GM12864 (cell line): ENCODE data around the gene ALOX15B.

ENCODE experiments used
- DNase-seq: peaks from one replicate; pipeline ENCODE4 v3.0.0-alpha.2; 2011; ENCODE audit warnings: low read depth
- H3K4me3 ChIP-seq: 2 replicates; pipeline ENCODE4 v1.5.1; 2011; ENCODE audit warnings: mild to moderate bottlenecking, low read depth, low read length, control low read depth
- TF ChIP-seq, protein P1 (sequence below): IDR thresholded peaks from 2 replicates; pipeline ENCODE4 v1.5.1; 2011; ENCODE audit warnings: low read depth, mild to moderate bottlenecking, moderate library complexity, low read length, control low read depth, inconsistent platforms; ENCODE audit errors: missing control alignments

ALOX15B gene

DNA sequence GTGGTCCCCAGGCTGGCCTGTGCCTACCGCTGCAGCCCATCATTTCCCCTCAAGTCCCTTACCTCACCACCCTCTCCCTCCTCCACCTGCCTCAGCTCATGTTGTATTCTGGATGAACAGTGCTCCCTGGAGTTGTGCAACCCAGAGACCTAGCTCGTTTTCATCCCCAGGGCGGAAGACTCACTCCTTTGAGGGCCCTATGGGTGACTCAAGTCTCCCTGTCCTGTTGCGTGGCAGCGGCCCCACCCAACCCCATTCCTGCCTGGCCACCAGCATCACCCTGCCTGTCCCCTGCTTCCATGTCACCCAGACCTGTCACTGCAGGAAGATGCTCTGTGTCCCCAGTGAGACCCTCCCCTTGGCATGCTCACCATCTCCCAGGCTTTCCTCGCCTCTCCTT lies 45.4 kb downstream of the ALOX15B start:
- DNase-seq = no peak
- TF ChIP-seq, protein P1, sequence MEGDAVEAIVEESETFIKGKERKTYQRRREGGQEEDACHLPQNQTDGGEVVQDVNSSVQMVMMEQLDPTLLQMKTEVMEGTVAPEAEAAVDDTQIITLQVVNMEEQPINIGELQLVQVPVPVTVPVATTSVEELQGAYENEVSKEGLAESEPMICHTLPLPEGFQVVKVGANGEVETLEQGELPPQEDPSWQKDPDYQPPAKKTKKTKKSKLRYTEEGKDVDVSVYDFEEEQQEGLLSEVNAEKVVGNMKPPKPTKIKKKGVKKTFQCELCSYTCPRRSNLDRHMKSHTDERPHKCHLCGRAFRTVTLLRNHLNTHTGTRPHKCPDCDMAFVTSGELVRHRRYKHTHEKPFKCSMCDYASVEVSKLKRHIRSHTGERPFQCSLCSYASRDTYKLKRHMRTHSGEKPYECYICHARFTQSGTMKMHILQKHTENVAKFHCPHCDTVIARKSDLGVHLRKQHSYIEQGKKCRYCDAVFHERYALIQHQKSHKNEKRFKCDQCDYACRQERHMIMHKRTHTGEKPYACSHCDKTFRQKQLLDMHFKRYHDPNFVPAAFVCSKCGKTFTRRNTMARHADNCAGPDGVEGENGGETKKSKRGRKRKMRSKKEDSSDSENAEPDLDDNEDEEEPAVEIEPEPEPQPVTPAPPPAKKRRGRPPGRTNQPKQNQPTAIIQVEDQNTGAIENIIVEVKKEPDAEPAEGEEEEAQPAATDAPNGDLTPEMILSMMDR = no peak
- H3K4me3 ChIP-seq = no peak overlapping the region

DNA sequence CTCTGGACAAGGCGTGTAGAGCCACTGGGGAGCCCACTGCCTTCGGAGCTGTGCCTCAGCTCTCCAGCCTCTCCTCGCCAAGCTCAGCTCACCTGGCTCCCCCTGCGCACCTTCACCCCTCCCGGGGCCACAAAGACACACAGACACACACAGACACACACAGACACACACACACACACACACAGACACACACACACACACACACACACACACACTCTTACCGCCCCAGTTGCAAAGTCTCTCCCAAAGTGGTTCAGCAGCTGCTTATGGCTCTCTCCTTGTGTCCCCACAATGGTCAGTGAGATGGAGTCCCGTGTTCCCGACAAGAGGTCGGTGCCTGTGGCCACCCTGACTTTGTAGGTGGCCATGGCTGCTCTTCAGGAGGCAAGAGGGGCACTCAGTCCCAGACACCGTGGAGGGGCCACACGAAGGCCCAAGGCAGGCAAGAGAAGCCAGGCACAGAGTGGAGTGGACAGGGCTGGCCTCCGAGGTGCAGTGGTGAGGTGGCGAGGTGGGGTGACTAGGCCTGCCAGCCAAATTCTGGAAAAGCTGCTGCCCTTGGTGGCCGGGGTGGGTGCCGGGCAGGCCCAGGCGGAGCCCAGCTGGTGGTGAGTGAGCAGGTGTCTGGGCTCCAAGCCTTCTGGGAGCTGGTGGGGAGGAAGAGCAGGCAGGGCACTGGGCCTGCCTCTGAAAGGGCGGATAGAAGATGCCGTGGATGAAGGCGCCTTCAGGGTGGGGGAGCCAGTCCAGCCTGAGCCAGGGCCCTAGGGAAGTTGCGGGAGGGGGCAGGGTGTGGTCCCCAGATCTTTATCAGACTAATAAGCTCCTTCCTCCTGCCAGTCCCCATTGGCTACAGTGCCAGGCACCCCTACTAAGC lies 48.5 kb downstream of the ALOX15B start, which contains the start of gene ALOX12B:
Gene ALOX12B (minus strand): TSS at position 642 of the 877 bp plus-strand sequence. CDS start 274 bp downstream, at position 368.
- DNase-seq = no peak
- H3K4me3 ChIP-seq = no peak within 1 kb of the TSS
- TF ChIP-seq, protein P1 = no peak

DNA sequence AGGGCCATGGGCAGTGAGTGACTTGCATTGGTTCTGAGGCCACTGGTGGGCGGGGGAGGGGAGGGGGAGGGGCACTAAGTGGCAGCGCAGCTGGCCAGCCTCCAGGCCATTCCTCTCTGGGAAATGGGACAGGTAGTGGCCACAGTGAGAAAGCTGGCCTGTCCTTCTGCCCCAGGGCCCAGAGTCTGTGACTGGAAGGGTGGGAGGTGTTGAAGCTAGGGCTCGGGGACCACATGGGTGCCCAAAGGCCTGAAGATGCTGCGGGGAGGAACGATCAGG lies 49.0 kb downstream of the ALOX15B start:
- H3K4me3 ChIP-seq = no peak overlapping the region
- no peak for DNase-seq
- TF ChIP-seq, protein P1 = no peak

DNA sequence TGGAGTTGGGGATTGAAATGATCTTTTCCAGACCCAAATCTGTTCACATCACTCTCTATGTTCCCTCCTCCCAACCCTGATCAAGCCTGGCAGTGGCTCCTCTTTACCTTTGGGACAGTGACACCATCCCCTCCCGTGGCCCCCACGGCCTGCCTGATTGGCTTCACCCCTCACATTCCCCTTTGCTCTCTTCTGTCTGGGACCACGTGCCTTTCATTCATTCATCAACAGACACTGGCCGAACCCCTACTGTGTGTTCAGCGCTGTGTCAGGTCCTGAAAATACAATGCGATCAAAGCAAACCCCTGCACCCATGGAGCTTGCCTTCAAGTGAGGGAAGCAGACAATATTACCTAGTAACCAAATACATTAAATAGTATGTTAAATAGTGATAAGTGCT lies 50.9 kb downstream of the ALOX15B start:
- H3K4me3 ChIP-seq = no peak overlapping the region
- DNase-seq = no peak
- TF ChIP-seq, protein P1 = no peak

DNA sequence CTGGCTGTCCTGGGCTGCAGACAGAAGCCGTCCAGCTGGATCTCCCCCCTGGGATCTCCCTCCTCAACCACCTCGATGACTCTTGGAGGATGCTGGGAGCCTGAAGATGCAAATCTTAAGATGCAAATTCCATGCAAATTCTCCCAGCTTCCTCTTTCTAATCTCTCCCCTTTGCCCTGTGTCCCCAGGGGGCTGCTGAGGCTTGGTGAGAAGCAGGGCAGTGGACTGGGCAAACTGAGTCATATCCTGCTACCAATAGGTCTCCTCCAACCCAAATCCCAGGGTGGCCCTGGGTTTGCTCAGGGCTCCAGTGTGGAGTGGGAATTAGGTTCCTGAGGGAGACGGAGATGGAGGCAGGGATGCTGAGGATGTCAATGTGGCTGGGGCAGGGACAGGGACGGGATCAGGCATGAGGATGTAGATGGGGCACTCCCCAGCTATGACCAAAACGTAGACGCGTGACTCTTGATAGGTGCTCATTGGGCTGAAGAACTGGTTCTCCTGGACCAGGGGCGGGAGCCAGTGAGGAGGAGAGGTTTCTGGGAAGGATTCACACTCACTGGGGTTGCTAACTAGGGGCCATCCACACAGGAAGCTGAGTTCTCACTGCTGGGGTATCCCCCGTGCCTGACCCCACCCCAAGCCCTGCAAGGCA lies 52.3 kb downstream of the ALOX15B start:
- DNase-seq = no peak
- TF ChIP-seq, protein P1 = no peak
- no peak overlapping the region for H3K4me3 ChIP-seq

DNA sequence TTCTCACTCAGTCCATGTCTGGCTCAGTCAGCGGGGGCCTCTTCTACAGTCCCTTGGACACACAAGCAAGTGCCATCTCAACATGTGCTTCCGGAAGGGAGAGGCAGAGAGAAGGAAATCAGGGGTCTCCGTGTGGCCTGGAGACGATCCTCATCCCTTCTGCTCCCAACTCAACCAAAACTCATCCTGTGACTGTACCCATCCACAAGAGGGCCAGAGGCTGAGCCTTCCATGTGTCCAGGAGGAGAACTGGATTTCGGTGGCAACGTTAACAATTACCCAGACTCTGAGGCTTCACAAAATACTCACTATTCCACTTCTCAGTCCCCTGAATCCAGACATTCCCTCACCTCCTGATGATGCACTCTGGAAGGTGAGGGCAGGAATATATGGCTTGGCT lies 56.5 kb downstream of the ALOX15B start:
- no peak overlapping the region for H3K4me3 ChIP-seq
- TF ChIP-seq, protein P1 = no peak
- no peak for DNase-seq

DNA sequence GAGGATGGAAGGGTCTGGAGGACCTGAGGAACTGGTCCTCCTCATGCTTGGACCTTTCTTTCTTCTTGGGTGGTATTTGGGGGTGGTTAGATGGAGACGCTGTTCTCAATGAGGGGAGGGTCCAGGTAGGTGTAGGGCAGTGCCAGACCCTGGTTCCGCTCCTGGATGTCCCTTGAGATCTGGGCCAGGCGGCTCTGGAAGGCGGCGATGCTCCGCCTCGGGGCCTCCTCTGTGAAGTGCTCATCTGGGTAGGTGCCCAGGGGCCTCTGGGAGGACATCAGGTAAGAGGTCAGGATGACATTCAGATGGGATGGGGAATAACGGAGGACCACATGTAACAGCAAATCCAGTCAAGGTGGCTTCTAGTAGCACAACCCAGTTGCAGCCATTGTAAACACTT lies 57.7 kb downstream of the ALOX15B start:
- H3K4me3 ChIP-seq = no peak overlapping the region
- DNase-seq = no peak
- TF ChIP-seq, protein P1 = no peak
